Fibroblast of lung (primary cell): ENCODE results near the gene RTN4RL1. TPM values are rescaled to one million over a fixed set of nuclear protein-coding genes. Genes with fewer than 3 reads are reported as not detected.
A peak's percentile ranks its signal among the peaks of the same experiment; 100 is the strongest.

ENCODE experiments used
- DNase-seq, 2 donors: peaks; one replicate each; pipeline versions ENCODE4 v3.0.0 to v3.0.0-alpha.2; 2010; ENCODE audit warnings: low read depth in 2 of 2
- H2AFZ ChIP-seq: 2 replicates; pipeline ENCODE4 v1.5.1; 2012; ENCODE audit warnings: low read length, control low read depth, inconsistent platforms
- H3K27ac ChIP-seq: 2 replicates; pipeline ENCODE4 v1.5.1; 2011; ENCODE audit warnings: low read length, control low read depth; ENCODE audit not compliant: insufficient read depth
- H3K27me3 ChIP-seq: 2 replicates; pipeline ENCODE4 v1.5.1; 2011; ENCODE audit warnings: mild to moderate bottlenecking, low read length; ENCODE audit not compliant: control insufficient read depth, insufficient read depth
- H3K36me3 ChIP-seq: 2 replicates; pipeline ENCODE4 v1.5.1; 2011; ENCODE audit warnings: low read length; ENCODE audit not compliant: control insufficient read depth, insufficient read depth
- H3K4me1 ChIP-seq: 2 replicates; pipeline ENCODE4 v1.5.1; 2011; ENCODE audit warnings: low read length; ENCODE audit not compliant: control insufficient read depth, insufficient read depth; ENCODE audit errors: extremely low read depth
- H3K4me2 ChIP-seq: 2 replicates; pipeline ENCODE4 v1.5.1; 2011; ENCODE audit warnings: low read length, control low read depth; ENCODE audit not compliant: insufficient read depth; ENCODE audit errors: extremely low read depth
- H3K4me3 ChIP-seq, 4 experiments: fragments of 200-600 bp in 1 of 4; sonication (generic) in 1 of 4; replicated peaks in 1 of 4; 2 replicates each; pipeline ENCODE4 v1.5.1; 2011 to 2016; ENCODE audit warnings: low read length in 4 of 4, low read depth in 3 of 4, mild to moderate bottlenecking in 3 of 4, control low read depth in 2 of 4, inconsistent platforms in 1 of 4, mixed read lengths in 1 of 4; ENCODE audit not compliant: insufficient read depth in 1 of 4; ENCODE audit errors: control extremely low read depth in 1 of 4
- H3K79me2 ChIP-seq: 2 replicates; pipeline ENCODE4 v1.5.1; 2012; ENCODE audit warnings: mild to moderate bottlenecking, low read length, inconsistent platforms; ENCODE audit not compliant: control insufficient read depth, insufficient read depth
- H3K9ac ChIP-seq: 2 replicates; pipeline ENCODE4 v1.5.1; 2011; ENCODE audit warnings: mild to moderate bottlenecking, low read length, control low read depth; ENCODE audit not compliant: insufficient read depth
- H3K9me3 ChIP-seq: 2 replicates; pipeline ENCODE4 v1.5.1; 2012; ENCODE audit warnings: low read depth, low read length; ENCODE audit not compliant: control insufficient read depth, insufficient read depth
- H4K20me1 ChIP-seq: 2 replicates; pipeline ENCODE4 v1.5.1; 2011; ENCODE audit warnings: low read length; ENCODE audit not compliant: control insufficient read depth, insufficient read depth; ENCODE audit errors: extremely low read depth
- CTCF ChIP-seq, 2 donors: IDR thresholded peaks in 1 of 2; conservative IDR thresholded peaks in 1 of 2; 1 replicate in 1 of 2; 2 replicates in 1 of 2; pipeline ENCODE4 v1.5.1; 2011 to 2012; ENCODE audit warnings: low read length in 2 of 2, control low read depth in 1 of 2, inconsistent platforms in 1 of 2, low read depth in 1 of 2, mild to moderate bottlenecking in 1 of 2
- EZH2 ChIP-seq: IDR thresholded peaks from 2 replicates; pipeline ENCODE4 v1.5.1; 2012; ENCODE audit warnings: low read length, control low read depth, mild to moderate bottlenecking; ENCODE audit errors: missing control alignments
- polyA plus RNA-seq, 2 donors: library from polyadenylated mRNA; depleted of rRNA in 1 of 2; stranded (reverse) in 1 of 2; unstranded in 1 of 2; fragments of >200 nt; gene quantifications; 2 replicates each; pipeline ENCODE4 v1.2.1, GENCODE V29; 2011 to 2012; ENCODE audit warnings: missing spikeins in 1 of 2
- total RNA-seq: library from RNA; depleted of rRNA; stranded (reverse); fragments of >200 nt; gene quantifications from 2 replicates; pipeline ENCODE4 v1.2.1, GENCODE V29; 2014

Gene RTN4RL1
- total and polyA plus RNA-seq, 2 donors (not counting 1 experiment from before 2014, with no cell fraction given) = 0.39 to 0.83 TPM

GRCh38 chr17:2024572-2025219, 438 bp downstream of the RTN4RL1 start:
- TF ChIP-seq EZH2 (peak; percentile 6), CTCF (conservative IDR thresholded peaks at IDR 0.05 in 1 of 2, IDR thresholded peaks at IDR 0.05 in 1 of 2; ENCODE audit: low read depth in 1 of 2, low read length in 2 of 2) (no peak)
- Histone ChIP-seq H3K9ac (no peak overlapping the region), H3K9me3 (no peaks in the 10 kb centered on the region), H4K20me1 (no peaks in the 10 kb centered on the region), H3K4me1 (peaks cover 13% of the 10 kb centered on the region), H2AFZ (no peak overlapping the region), H3K4me2 (peak overlapping the region; percentile 68), H3K36me3 (no peaks in the 10 kb centered on the region), H3K27me3 (peaks cover 25% of the 10 kb centered on the region), H3K79me2 (no peaks in the 10 kb centered on the region), H3K4me3 (peak overlapping the region in 3 of 4 experiments; percentile 19 to 51 (median 48)), H3K27ac (no peak overlapping the region)
- no peak for DNase-seq

- Histone ChIP-seq H3K79me2 (no peaks in the 10 kb centered on the region), H3K4me1 (peaks cover 11% of the 10 kb centered on the region), H4K20me1 (no peaks in the 10 kb centered on the region), H3K4me3 (peak overlapping the region in 3 of 4 experiments; percentile 17 to 51 (median 19)), H3K36me3 (no peaks in the 10 kb centered on the region), H3K4me2 (peak overlapping the region; percentile 68), H3K9me3 (no peaks in the 10 kb centered on the region), H3K27me3 (peaks cover 30% of the 10 kb centered on the region), H3K27ac (no peak overlapping the region), H2AFZ (no peak overlapping the region), H3K9ac (no peak overlapping the region)
- TF ChIP-seq EZH2 = peak; percentile 98
- TF ChIP-seq CTCF (conservative IDR thresholded peaks at IDR 0.05 in 1 of 2, IDR thresholded peaks at IDR 0.05 in 1 of 2; ENCODE audit: low read depth in 1 of 2, low read length in 2 of 2) = no peak
- DNase-seq = peak; percentile 33 to 60
Observed at GRCh38 chr17:2023692-2024571, 1.2 kb downstream of the RTN4RL1 start.

GRCh38 chr17:2023256-2023655, 1.9 kb downstream of the RTN4RL1 start:
- Histone ChIP-seq H3K27me3 (peaks cover 36% of the 10 kb centered on the region), H3K9ac (no peak overlapping the region), H3K27ac (no peak overlapping the region), H3K9me3 (no peaks in the 10 kb centered on the region), H3K4me3 (no peak overlapping the region), H3K79me2 (no peaks in the 10 kb centered on the region), H2AFZ (no peak overlapping the region), H4K20me1 (no peaks in the 10 kb centered on the region), H3K4me2 (no peak overlapping the region), H3K36me3 (no peaks in the 10 kb centered on the region), H3K4me1 (peaks cover 9% of the 10 kb centered on the region)
- no peak for TF ChIP-seq CTCF (conservative IDR thresholded peaks at IDR 0.05 in 1 of 2, IDR thresholded peaks at IDR 0.05 in 1 of 2; ENCODE audit: low read depth in 1 of 2, low read length in 2 of 2)
- no peak for DNase-seq
